ENCODE data around the gene SETBP1. TPM values are rescaled to one million over a fixed set of nuclear protein-coding genes. Genes with fewer than 3 reads are reported as not detected.

SETBP1 gene
- total and polyA plus RNA-seq, 2 of the 13 experiments (the other 11 are each of a cell fraction or from before 2014, with no cell fraction given), result 0.18 to 0.65 TPM

DNA sequence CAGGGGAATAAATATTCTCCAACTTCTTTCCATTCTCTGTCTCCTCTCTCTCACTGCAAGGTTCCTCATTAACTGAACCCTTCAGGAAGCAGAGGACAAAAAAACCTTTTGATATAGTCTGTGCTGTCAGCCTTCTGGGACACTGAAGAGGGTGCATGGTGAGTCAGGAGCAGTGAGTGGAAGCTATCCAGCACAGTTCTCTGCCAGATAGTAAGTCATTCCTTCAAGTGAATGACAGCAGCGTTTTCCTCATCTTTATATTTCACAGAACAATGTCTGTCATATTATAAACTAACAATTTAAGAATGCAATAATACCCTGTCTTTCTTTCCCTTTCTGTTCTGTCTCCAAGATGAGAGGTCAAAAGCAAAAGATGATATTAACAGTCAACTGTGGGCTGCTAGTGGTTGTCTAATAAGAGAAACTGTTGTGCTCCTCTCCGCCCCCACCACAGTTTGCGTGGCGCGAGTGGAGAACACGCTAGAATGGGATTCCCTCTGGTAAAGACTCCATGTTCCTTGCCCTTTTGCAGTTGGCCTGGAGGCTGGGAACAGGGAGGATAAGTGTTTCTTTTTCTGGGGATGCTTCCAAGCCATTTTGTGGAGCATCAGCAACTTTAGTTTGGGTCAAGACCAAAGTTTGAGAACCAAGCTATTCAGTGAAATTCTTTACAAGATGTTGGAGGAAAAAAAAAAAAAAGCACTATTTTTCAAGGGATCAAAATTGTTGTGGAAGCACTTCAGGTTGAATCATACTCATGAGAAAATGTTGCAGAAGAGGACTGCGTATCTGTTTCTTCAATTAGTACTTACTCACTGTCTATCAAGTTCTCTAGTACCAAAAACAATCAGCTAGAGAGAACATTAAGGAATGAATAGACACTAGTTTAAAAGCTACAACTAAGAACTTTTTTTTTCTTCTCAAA is 430.2 kb downstream of the SETBP1 start:
- Histone ChIP-seq H3K27ac (ENCODE audit: extremely low read length, insufficient read depth, low read length) (no peak overlapping the region), H3K4me1 (ENCODE audit: insufficient read depth, low read length) (no peaks in the 10 kb centered on the region), H4K20me1 (ENCODE audit: insufficient read depth, low read length) (no peaks in the 10 kb centered on the region), H3K9me3 (ENCODE audit: low read length) (0 out of 2 replicates have a peak, but pooled peaks cover 3% of the 10 kb centered on the region), H3K9ac (ENCODE audit: insufficient read depth, low read depth, low read length) (no peak overlapping the region), H2AFZ (ENCODE audit: low read length) (no peak overlapping the region), H3K79me2 (ENCODE audit: insufficient read depth, low read length) (no peaks in the 10 kb centered on the region), H3K4me2 (ENCODE audit: low read depth, low read length) (no peak overlapping the region), H3K27me3 (ENCODE audit: control insufficient read depth in 1 of 2, insufficient read depth in 2 of 2, low read length in 2 of 2) (no peaks in the 10 kb centered on the region), H3K36me3 (replicated peaks in 1 of 2; ENCODE audit: control insufficient read depth in 1 of 2, insufficient read depth in 2 of 2, low read length in 2 of 2) (no peaks in the 10 kb centered on the region), H3K4me3 (replicated peaks in 1 of 3; ENCODE audit: insufficient read depth in 1 of 3, low read depth in 2 of 3, low read length in 3 of 3) (no peak overlapping the region)
- FAIRE-seq (no peak), DNase-seq (ENCODE audit: low spot score) (no peak), ATAC-seq (no peak)
- no TSS peak for BruUV-seq (replicated peaks)
- TF ChIP-seq ZSCAN29 (CRISPR knock-in tag; conservative IDR thresholded peaks at IDR 0.05) (no peak), HIVEP1 (CRISPR knock-in tag; IDR thresholded peaks at IDR 0.05) (no peak), PHF21A (CRISPR knock-in tag; IDR thresholded peaks at IDR 0.05) (no peak), ZNF770 (CRISPR knock-in tag; IDR thresholded peaks at IDR 0.05) (no peak), MNT (IDR thresholded peaks at IDR 0.05) (no peak), ZNF737 (CRISPR knock-in tag; IDR thresholded peaks at IDR 0.05; ENCODE audit: borderline replicate concordance) (no peak), ZNF335 (CRISPR knock-in tag; IDR thresholded peaks at IDR 0.05) (no peak), CAMTA2 (CRISPR knock-in tag; IDR thresholded peaks at IDR 0.05; ENCODE audit: borderline replicate concordance) (no peak), ZNF720 (CRISPR knock-in tag; IDR thresholded peaks at IDR 0.05) (no peak), TBX2 (CRISPR knock-in tag; IDR thresholded peaks at IDR 0.05; ENCODE audit: borderline replicate concordance) (no peak)
- TF ChIP-seq, protein P1, sequence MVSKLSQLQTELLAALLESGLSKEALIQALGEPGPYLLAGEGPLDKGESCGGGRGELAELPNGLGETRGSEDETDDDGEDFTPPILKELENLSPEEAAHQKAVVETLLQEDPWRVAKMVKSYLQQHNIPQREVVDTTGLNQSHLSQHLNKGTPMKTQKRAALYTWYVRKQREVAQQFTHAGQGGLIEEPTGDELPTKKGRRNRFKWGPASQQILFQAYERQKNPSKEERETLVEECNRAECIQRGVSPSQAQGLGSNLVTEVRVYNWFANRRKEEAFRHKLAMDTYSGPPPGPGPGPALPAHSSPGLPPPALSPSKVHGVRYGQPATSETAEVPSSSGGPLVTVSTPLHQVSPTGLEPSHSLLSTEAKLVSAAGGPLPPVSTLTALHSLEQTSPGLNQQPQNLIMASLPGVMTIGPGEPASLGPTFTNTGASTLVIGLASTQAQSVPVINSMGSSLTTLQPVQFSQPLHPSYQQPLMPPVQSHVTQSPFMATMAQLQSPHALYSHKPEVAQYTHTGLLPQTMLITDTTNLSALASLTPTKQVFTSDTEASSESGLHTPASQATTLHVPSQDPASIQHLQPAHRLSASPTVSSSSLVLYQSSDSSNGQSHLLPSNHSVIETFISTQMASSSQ (IDR thresholded peaks at IDR 0.05; ENCODE audit: low read depth), result no peak
- TF ChIP-seq, protein P1 (CRISPR knock-in tag; IDR thresholded peaks at IDR 0.05; ENCODE audit: borderline replicate concordance), result no peak
- in situ Hi-C loops (cut with HindIII; ENCODE audit: extremely low pct_ligation_motif_present, low pct_unique_long_range_greater_than_20kb) (no loop called here), intact Hi-C loops (cut with micrococcal nuclease; ENCODE audit: unreplicated experiment) (no loop called here)
- WGBS (ENCODE audit: low lambda C conversion rate), result 11% methylated on average over 7 of the region's 7 CpGs
- CTCF ChIA-PET (ENCODE audit: low intra/inter-chr PET ratio, low total read pairs), result no interaction called here
- POLR2A ChIA-PET, result no interaction called here
